ENCODE results near the gene CYP27B1. TPM values are rescaled to one million over a fixed set of nuclear protein-coding genes. Genes with fewer than 3 reads are reported as not detected.

CYP27B1 gene
- total RNA-seq, 4 donors from 2014 or later, result 0.40 to 2.5 (median 2.3) TPM; not detected in 1

- Histone ChIP-seq H3K9me3 (no peaks in the 10 kb centered on the region), H3K36me3 (peaks cover 0 to 5% (median 0%) of the 10 kb centered on the region in 4 donors), H3K27ac (no peak overlapping the region), H3K27me3 (peaks cover 5% of the 10 kb centered on the region), H3K4me1 (peaks cover 0 to 23% (median 21%) of the 10 kb centered on the region in 4 donors), H3K4me3 (no peak overlapping the region)
- DNase-seq, result no peak
- intact Hi-C loops (cut with DNase I; ENCODE audit: low total_unique reads) (no loop called here), in situ Hi-C loops (cut with MboI; ENCODE audit: low pct_ligation_motif_present in 1 of 4, low pct_unique_long_range_greater_than_20kb in 1 of 4, low sequenced_read_pairs in 3 of 4) (no loop called here)
- TF ChIP-seq EP300 (IDR thresholded peaks at IDR 0.05; ENCODE audit: low read depth) (no peak), CTCF (IDR thresholded peaks at IDR 0.05) (no peak), POLR2A (IDR thresholded peaks at IDR 0.05) (no peak), POLR2AphosphoS5 (IDR thresholded peaks at IDR 0.05) (no peak)
- WGBS, 2 donors (ENCODE audit: low coverage in 1 of 2), result 89 to 94% methylated on average over 2 to 25 of the region's 25 CpGs
Measured at GRCh38 chr12:57758552-57759359, 8.1 kb downstream of the CYP27B1 start.

GRCh38 chr12:57757771-57758170 lies 9.1 kb downstream of the CYP27B1 start:
- DNase-seq, result no peak
- Histone ChIP-seq H3K36me3 (peaks cover 0 to 5% (median 0%) of the 10 kb centered on the region in 4 donors), H3K27me3 (no peaks in the 10 kb centered on the region), H3K4me3 (no peak overlapping the region), H3K4me1 (peaks cover 3 to 32% (median 27%) of the 10 kb centered on the region in 4 donors), H3K27ac (no peak overlapping the region), H3K9me3 (no peaks in the 10 kb centered on the region)
- intact Hi-C loops (cut with DNase I; ENCODE audit: low total_unique reads), result no loop called here
- in situ Hi-C loops (cut with MboI; ENCODE audit: low pct_ligation_motif_present in 1 of 4, low pct_unique_long_range_greater_than_20kb in 1 of 4, low sequenced_read_pairs in 3 of 4), result no loop called here
- TF ChIP-seq CTCF (IDR thresholded peaks at IDR 0.05) (no peak), POLR2A (IDR thresholded peaks at IDR 0.05) (no peak), EP300 (IDR thresholded peaks at IDR 0.05; ENCODE audit: low read depth) (no peak), POLR2AphosphoS5 (IDR thresholded peaks at IDR 0.05) (no peak)
- WGBS, 2 donors (ENCODE audit: low coverage in 1 of 2), result 93 to 96% methylated on average over 4 of the region's 4 CpGs

- Histone ChIP-seq H3K36me3 (peaks cover 0 to 5% (median 0%) of the 10 kb centered on the region in 4 donors), H3K27ac (peak overlapping the region; percentile 83 to 89 (median 85)), H3K4me1 (peaks cover 6 to 36% (median 31%) of the 10 kb centered on the region in 4 donors), H3K4me3 (peak overlapping the region in 3 of 4 donors; percentile 76 to 94 (median 84)), H3K9me3 (no peaks in the 10 kb centered on the region), H3K27me3 (no peaks in the 10 kb centered on the region)
- intact Hi-C loops (cut with DNase I; ENCODE audit: low total_unique reads) (no loop called here), in situ Hi-C loops (cut with MboI; ENCODE audit: low pct_ligation_motif_present in 1 of 4, low pct_unique_long_range_greater_than_20kb in 1 of 4, low sequenced_read_pairs in 3 of 4) (no loop called here)
- TF ChIP-seq EP300 (IDR thresholded peaks at IDR 0.05; ENCODE audit: low read depth) (no peak), POLR2AphosphoS5 (IDR thresholded peaks at IDR 0.05) (no peak), CTCF (IDR thresholded peaks at IDR 0.05) (peak; percentile 55 to 72 (median 65)), POLR2A (IDR thresholded peaks at IDR 0.05) (no peak)
- DNase-seq, result peak; percentile 59
- WGBS, 2 donors (ENCODE audit: low coverage in 1 of 2), result 32 to 53% methylated on average over 8 to 22 of the region's 22 CpGs
Measured at GRCh38 chr12:57756406-57757341, 10.2 kb downstream of the CYP27B1 start.
